ACC112 (cell line): ENCODE results near the gene ALOX15.
"Not testable (repeated sequence)": the region's sequence is repeated elsewhere in the genome, so short reads cannot be mapped to it uniquely, and the experiment has no call there.

Source experiments
- H2AFZ ChIP-seq: fragments of 200-600 bp; sonication (generic); one replicate; pipeline ENCODE4 v1.6.0; 2017; ENCODE audit warnings: antibody characterized with exemption, low read length; ENCODE audit not compliant: unreplicated experiment
- H3K27ac ChIP-seq: fragments of 200-600 bp; sonication (generic); 2 replicates; pipeline ENCODE4 v1.5.1; 2014; ENCODE audit warnings: low read depth, mild to moderate bottlenecking, antibody characterized with exemption, low read length, moderate library complexity
- H3K27me3 ChIP-seq: fragments of 200-600 bp; sonication (generic); 2 replicates; pipeline ENCODE4 v1.6.1; 2014; ENCODE audit warnings: mild to moderate bottlenecking, antibody characterized with exemption, low read length, moderate library complexity, mixed read lengths; ENCODE audit not compliant: insufficient read depth
- H3K36me3 ChIP-seq: fragments of 200-600 bp; sonication (generic); 2 replicates; pipeline ENCODE4 v1.6.1; 2016; ENCODE audit warnings: mild to moderate bottlenecking, antibody characterized with exemption, low read length, moderate library complexity, mixed read lengths; ENCODE audit not compliant: insufficient read depth
- H3K4me1 ChIP-seq: fragments of 200-600 bp; sonication (generic); one replicate; pipeline ENCODE4 v1.6.1; 2016; ENCODE audit warnings: low read length, mixed read lengths; ENCODE audit not compliant: insufficient read depth, unreplicated experiment, control insufficient read depth
- H3K4me3 ChIP-seq: fragments of 200-600 bp; sonication (generic); 2 replicates; pipeline ENCODE4 v1.5.1; 2014; ENCODE audit warnings: mild to moderate bottlenecking, low read depth, low read length
- H3K79me2 ChIP-seq: fragments of 200-600 bp; sonication (generic); one replicate; pipeline ENCODE4 v1.6.0; 2016; ENCODE audit warnings: low read length; ENCODE audit not compliant: control insufficient read depth, unreplicated experiment, insufficient read depth

ALOX15 gene

GRCh38 chr17:4602041-4602440 is 39.4 kb downstream of the ALOX15 start:
- peaks cover 23% of the 10 kb centered on the region for H3K27me3 ChIP-seq

DNA sequence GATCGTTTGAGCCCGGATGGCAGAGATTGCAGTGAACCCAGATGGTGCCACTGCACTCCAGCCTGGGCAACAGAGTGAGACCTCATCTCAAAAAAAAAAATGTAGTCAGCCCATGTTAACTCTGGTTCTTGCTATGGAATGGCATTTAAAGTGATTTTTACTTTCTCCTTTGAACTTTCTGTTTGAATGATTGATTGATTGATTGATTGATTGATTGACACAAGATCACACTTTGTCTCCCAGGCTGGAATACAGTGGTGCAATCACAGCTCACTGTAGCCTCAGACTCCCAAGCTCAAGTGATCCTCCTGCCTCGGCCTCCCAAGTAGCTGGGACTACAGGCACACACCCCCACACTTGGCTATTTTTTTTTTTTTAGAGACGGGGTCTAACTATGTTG is 40.2 kb downstream of the ALOX15 start:
- no peaks in the 10 kb centered on the region for H3K79me2 ChIP-seq
- no peaks in the 10 kb centered on the region for H3K36me3 ChIP-seq
- peaks cover 6% of the 10 kb centered on the region for H3K4me1 ChIP-seq
- no peak overlapping the region for H3K27ac ChIP-seq
- H3K27me3 ChIP-seq: peaks cover 23% of the 10 kb centered on the region
- no peak overlapping the region for H3K4me3 ChIP-seq
- no peak overlapping the region for H2AFZ ChIP-seq

More at GRCh38 chr17:4602041-4602440, 39.4 kb downstream of the ALOX15 start:
- no peak overlapping the region for H3K4me3 ChIP-seq
- H3K79me2 ChIP-seq: no peaks in the 10 kb centered on the region
- peaks cover 6% of the 10 kb centered on the region for H3K4me1 ChIP-seq
- no peak overlapping the region for H3K27ac ChIP-seq
- H3K36me3 ChIP-seq: no peaks in the 10 kb centered on the region
- no peak overlapping the region for H2AFZ ChIP-seq

DNA sequence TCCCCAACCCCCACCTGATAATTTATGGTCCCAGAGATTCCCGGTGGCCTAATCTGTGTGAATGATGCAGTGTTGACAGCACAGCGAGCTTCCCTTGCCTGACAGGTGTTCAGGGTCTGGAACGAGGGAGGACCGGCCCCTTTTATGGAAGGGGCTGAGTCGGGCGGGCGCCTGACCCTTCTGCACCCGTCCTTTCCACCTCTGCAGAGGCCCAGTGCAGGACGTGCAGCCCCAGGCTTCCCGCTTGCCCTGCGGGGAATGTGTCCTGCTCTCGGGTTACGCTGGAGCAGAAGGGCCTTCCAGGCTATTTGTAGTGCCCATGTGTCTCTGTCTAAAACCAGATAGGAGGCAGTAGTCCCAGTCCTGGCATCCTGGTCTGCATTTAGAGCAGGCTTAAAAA is 40.9 kb downstream of the ALOX15 start:
- Histone ChIP-seq H3K79me2 (no peaks in the 10 kb centered on the region), H3K27ac (no peak overlapping the region), H3K36me3 (no peaks in the 10 kb centered on the region), H2AFZ (no peak overlapping the region), H3K27me3 (peaks cover 23% of the 10 kb centered on the region), H3K4me1 (peaks cover 6% of the 10 kb centered on the region), H3K4me3 (no peak overlapping the region)

DNA sequence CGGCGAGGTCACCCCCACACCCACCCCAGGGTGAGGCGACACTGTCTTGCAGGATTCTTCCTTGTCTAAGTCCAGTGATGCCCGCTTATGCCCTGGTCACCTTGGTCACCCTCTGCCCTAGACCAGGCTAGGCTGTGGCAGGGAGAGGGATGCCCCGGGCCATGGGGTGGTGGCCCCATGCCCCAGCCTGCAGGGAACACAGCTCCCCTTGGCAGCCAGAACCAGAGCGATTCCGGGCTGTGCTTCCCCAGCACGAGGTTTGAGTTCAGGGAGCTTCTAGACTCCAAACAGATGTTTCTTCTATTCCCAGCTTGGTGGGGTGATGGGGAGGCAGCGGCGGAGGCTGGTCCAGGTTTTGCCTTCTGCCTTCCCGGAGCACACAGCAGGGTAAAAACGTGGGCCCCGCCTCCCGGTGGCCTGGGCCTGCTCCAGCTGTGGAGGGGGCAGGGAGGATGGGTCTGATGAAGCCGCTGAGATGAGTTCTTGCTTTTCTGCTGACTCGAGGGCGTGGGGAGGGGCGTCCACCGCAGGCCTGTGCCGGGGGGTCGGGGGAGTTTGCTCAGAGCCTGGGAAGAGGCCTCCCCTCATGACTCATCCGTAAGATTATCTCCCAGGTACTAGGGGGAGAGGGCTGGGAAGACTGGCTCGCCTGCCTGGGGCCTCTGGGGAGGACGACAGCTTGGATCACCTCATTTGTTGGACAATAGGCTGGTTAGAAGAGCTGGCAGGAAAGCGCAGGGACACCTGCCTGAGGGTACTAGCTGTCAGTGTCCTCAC is 41.8 kb downstream of the ALOX15 start:
- no peak overlapping the region for H2AFZ ChIP-seq
- no peak overlapping the region for H3K4me3 ChIP-seq
- no peak overlapping the region for H3K27ac ChIP-seq
- H3K79me2 ChIP-seq: no peaks in the 10 kb centered on the region
- no peaks in the 10 kb centered on the region for H3K36me3 ChIP-seq
- H3K27me3 ChIP-seq: peaks cover 23% of the 10 kb centered on the region
- H3K4me1 ChIP-seq: peaks cover 6% of the 10 kb centered on the region

DNA sequence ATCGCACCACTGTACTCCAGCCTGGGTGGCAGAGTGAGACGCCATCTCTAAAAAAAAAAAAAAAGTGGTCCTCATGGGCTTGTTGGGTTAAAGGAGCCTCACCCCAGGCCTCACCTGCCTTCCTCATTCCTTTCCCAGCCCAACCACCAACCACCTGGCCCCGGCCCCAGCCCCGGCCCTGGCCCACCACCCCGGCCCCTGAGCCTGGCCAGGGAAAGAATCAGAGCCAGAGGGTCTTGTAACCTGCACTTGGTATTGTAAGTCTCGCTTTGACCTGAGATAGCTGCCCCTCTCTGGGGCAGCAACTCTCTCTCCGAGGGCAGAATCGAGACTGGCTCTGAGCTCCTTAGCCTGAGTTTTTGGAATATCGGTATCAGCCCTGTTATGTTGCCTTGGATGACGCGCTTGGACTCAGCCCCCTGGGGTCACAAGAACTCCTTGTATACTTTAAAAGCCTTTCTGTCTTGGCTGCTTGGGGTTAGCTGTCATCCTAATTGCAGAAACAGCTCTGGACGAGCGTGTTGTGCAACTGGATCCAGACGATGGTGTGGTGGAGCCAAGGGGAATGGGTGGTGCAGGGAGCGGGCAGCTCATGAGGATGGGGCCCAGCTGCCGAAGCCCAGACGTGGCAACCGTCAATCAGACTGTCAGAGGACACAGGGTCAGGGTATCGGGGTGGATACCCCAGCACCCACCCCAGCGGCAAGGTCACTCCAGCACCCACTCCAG is 42.5 kb downstream of the ALOX15 start:
- Histone ChIP-seq H3K79me2 (no peaks in the 10 kb centered on the region), H3K27ac (no peak overlapping the region), H2AFZ (no peak overlapping the region), H3K4me3 (no peak overlapping the region), H3K4me1 (peaks cover 6% of the 10 kb centered on the region), H3K27me3 (peaks cover 23% of the 10 kb centered on the region), H3K36me3 (no peaks in the 10 kb centered on the region)

- Histone ChIP-seq H3K27me3 (peaks cover 23% of the 10 kb centered on the region), H3K27ac (no peak overlapping the region), H3K36me3 (no peaks in the 10 kb centered on the region), H3K79me2 (no peaks in the 10 kb centered on the region), H3K4me3 (no peak overlapping the region), H3K4me1 (peaks cover 6% of the 10 kb centered on the region), H2AFZ (no peak overlapping the region)
Measured at GRCh38 chr17:4597975-4598374, 43.5 kb downstream of the ALOX15 start.

GRCh38 chr17:4596636-4597380 is 44.7 kb downstream of the ALOX15 start:
- Histone ChIP-seq H3K79me2 (no peaks in the 10 kb centered on the region), H3K36me3 (no peaks in the 10 kb centered on the region), H3K27ac (no peak overlapping the region), H3K4me3 (no peak overlapping the region), H2AFZ (no peak overlapping the region), H3K4me1 (peaks cover 6% of the 10 kb centered on the region), H3K27me3 (peaks cover 23% of the 10 kb centered on the region)

- H2AFZ ChIP-seq: not testable (repeated sequence)
Measured at GRCh38 chr17:4595685-4596342, 45.7 kb downstream of the ALOX15 start.

GRCh38 chr17:4594931-4595684 is 46.4 kb downstream of the ALOX15 start:
- Histone ChIP-seq H3K4me3 (no peak overlapping the region), H3K4me1 (peaks cover 6% of the 10 kb centered on the region), H3K79me2 (no peaks in the 10 kb centered on the region), H3K36me3 (no peaks in the 10 kb centered on the region), H3K27me3 (peaks cover 15% of the 10 kb centered on the region), H2AFZ (no peak overlapping the region), H3K27ac (no peak overlapping the region)

More at GRCh38 chr17:4595685-4596342, 45.7 kb downstream of the ALOX15 start:
- H3K4me3 ChIP-seq, H3K27ac ChIP-seq, H3K36me3 ChIP-seq, H3K4me1 ChIP-seq, H3K79me2 ChIP-seq: not testable (repeated sequence)
- H3K27me3 ChIP-seq: peaks cover 20% of the 10 kb centered on the region

DNA sequence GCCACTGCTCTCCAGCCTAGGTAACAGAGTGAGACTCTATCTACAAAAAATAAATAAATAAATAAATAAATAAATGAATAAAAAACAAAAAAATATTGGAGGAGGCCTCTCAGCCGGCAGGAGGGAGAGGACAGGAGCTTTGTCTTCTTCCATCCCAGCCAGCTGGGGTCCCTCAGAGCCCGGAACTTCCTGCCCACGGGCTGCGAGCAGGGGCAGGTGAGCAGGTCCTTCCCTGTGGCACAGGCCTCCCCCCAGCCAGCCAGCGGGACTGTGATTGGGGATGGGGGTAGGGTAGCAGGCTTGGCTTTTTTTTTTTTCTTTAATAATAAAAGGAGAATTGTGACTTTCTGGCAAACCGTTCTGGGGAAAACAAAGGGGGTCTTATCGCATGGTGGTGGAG is 47.1 kb downstream of the ALOX15 start:
- peaks cover 1% of the 10 kb centered on the region for H3K4me1 ChIP-seq
- H2AFZ ChIP-seq: no peak overlapping the region
- H3K36me3 ChIP-seq: no peaks in the 10 kb centered on the region
- no peaks in the 10 kb centered on the region for H3K79me2 ChIP-seq
- H3K27ac ChIP-seq: no peak overlapping the region
- H3K27me3 ChIP-seq: peaks cover 8% of the 10 kb centered on the region; the same call in 1 of the 2 replicates
- no peak overlapping the region for H3K4me3 ChIP-seq
